ENCODE results near the gene CLEC1A.

- TF ChIP-seq CTCF (IDR thresholded peaks at IDR 0.05; ENCODE audit: insufficient read depth, low read length) (peak; percentile 13), GABPA (IDR thresholded peaks at IDR 0.05; ENCODE audit: low read depth) (no peak), REST (IDR thresholded peaks at IDR 0.05; ENCODE audit: insufficient replicate concordance, low read depth) (no peak)
Observed at GRCh38 chr12:10140001-10140400, 41.2 kb upstream of the CLEC1A start.

Measured in HL-60 (cell line).